Thyroid gland (tissue), 4 donors: Measurements from ENCODE around the gene NACA2. TPM values are rescaled to one million over a fixed set of nuclear protein-coding genes. Genes with fewer than 3 reads are reported as not detected.

Experiments
- DNase-seq, 2 donors: peaks; one replicate each; pipeline ENCODE4 v3.0.0-alpha.2; 2019
- H3K27ac ChIP-seq, 3 donors: fragments of 200-600 bp; sonication (generic); 1 replicate in 2 of 3; 2 replicates in 1 of 3; pipeline ENCODE4 v1.5.1; 2016 to 2019; ENCODE audit warnings: mild to moderate bottlenecking in 1 of 3, moderate library complexity in 1 of 3
- H3K27me3 ChIP-seq: fragments of 200-600 bp; sonication (generic); one replicate; pipeline ENCODE4 v1.5.1; 2019
- H3K36me3 ChIP-seq, 2 donors: fragments of 200-600 bp; sonication (generic); one replicate each; pipeline ENCODE4 v1.5.1; 2016 to 2019
- H3K4me1 ChIP-seq, 2 donors: fragments of 200-600 bp; sonication (generic); one replicate each; pipeline ENCODE4 v1.5.1; 2017 to 2019
- H3K4me3 ChIP-seq, 3 donors: fragments of 200-600 bp; sonication (generic); replicated peaks in 1 of 3; 1 replicate in 2 of 3; 2 replicates in 1 of 3; pipeline ENCODE4 v1.5.1; 2016; ENCODE audit warnings: mild to moderate bottlenecking in 1 of 3
- H3K9me3 ChIP-seq: fragments of 200-600 bp; sonication (generic); one replicate; pipeline ENCODE4 v1.5.1; 2017
- CTCF ChIP-seq, 6 experiments: fragments of 200-600 bp in 3 of 6; fragments of 450-650 bp in 3 of 6; sonication (generic) in 3 of 6; IDR thresholded peaks; one replicate each; pipeline ENCODE4 v1.5.1; 2016 to 2019; ENCODE audit warnings: antibody characterized with exemption in 6 of 6, mild to moderate bottlenecking in 2 of 6, inconsistent platforms in 1 of 6, moderate library complexity in 1 of 6
- POLR2A ChIP-seq, 2 donors: fragments of 450-650 bp; IDR thresholded peaks; one replicate each; pipeline ENCODE4 v1.6.1; 2017; ENCODE audit warnings: antibody characterized with exemption in 2 of 2, mild to moderate bottlenecking in 2 of 2, moderate library complexity in 1 of 2
- WGBS, 2 donors: methylation state at CpG; one replicate each; pipeline ENCODE4 v1.1.5; 2017; 5-methylcytosine and 5-hydroxymethylcytosine counted together
- intact Hi-C: fragments of 100-400 bp; cut with DNase I; formaldehyde crosslinking; loops from one replicate; pipeline ENCODE4 v1.15.1; 2023
- total RNA-seq, 4 donors: library from RNA; depleted of rRNA; stranded (reverse); fragments of >200 nt; gene quantifications; one replicate each; pipeline ENCODE4 v1.2.3, GENCODE V29; 2016

Gene NACA2
- total RNA-seq, 4 donors from 2014 or later = not detected

DNA sequence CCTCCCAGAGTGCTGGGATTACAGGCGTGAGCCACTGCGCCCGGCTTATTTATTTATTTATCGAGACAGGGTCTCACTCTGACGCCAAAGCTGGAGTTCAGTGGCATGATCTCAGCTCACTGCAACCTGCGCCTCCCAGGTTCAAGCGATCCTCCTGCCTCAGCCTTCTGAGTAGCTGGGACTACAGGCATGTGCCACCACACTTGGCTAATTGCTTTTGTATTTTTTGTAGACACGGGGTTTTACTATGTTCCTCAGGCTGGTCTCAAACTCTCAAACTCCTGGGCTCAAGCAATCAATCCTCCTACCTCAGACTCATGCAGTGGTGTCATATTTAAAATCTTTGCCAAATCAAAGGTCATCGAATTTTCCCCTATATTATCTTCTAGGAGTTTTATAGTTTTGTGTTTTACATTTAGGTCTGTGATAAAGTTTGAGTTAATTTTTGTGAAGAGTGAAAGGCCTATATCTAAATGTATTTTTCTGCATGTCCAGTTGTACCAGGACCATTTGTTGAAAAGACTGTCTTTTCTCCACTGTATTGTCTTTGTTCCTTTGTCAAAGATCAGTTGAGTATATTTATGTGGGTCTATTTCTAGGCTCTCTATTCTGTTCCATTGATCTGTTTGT is 47.1 kb downstream of the NACA2 start:
- no peaks in the 10 kb centered on the region for H3K27me3 ChIP-seq
- no peaks in the 10 kb centered on the region for H3K9me3 ChIP-seq
- H3K36me3 ChIP-seq = no peaks in the 10 kb centered on the region
- H3K27ac ChIP-seq = no peak overlapping the region
- intact Hi-C loops = no loop called here
- WGBS, 2 donors = 81 to 85% methylated on average over 9 of the region's 9 CpGs
- no peaks in the 10 kb centered on the region for H3K4me1 ChIP-seq
- DNase-seq = no peak
- no peak overlapping the region for H3K4me3 ChIP-seq
- TF ChIP-seq CTCF (IDR thresholded peaks at IDR 0.05) (no peak), POLR2A (IDR thresholded peaks at IDR 0.05) (no peak)

GRCh38 chr17:61542027-61542426 is 49.0 kb downstream of the NACA2 start:
- no peak for DNase-seq
- no peaks in the 10 kb centered on the region for H3K9me3 ChIP-seq
- TF ChIP-seq CTCF (IDR thresholded peaks at IDR 0.05) = no peak
- no peak for TF ChIP-seq POLR2A (IDR thresholded peaks at IDR 0.05)
- H3K36me3 ChIP-seq = no peaks in the 10 kb centered on the region
- H3K4me3 ChIP-seq = no peak overlapping the region
- no peak overlapping the region for H3K27ac ChIP-seq
- no peaks in the 10 kb centered on the region for H3K27me3 ChIP-seq
- no peaks in the 10 kb centered on the region for H3K4me1 ChIP-seq
- intact Hi-C loops = no loop called here
- WGBS, 2 donors = 94 to 96% methylated on average over 8 of the region's 8 CpGs

GRCh38 chr17:61540874-61541273 is 50.1 kb downstream of the NACA2 start:
- no peaks in the 10 kb centered on the region for H3K9me3 ChIP-seq
- H3K36me3 ChIP-seq = no peaks in the 10 kb centered on the region
- no peak overlapping the region for H3K27ac ChIP-seq
- no peaks in the 10 kb centered on the region for H3K27me3 ChIP-seq
- 72 to 95% methylated on average over 1 of the region's 1 CpG for WGBS, 2 donors
- H3K4me3 ChIP-seq = no peak overlapping the region
- no peaks in the 10 kb centered on the region for H3K4me1 ChIP-seq
- no peak for DNase-seq
- intact Hi-C loops = no loop called here
- TF ChIP-seq POLR2A (IDR thresholded peaks at IDR 0.05) (no peak), CTCF (IDR thresholded peaks at IDR 0.05) (no peak)

Other genes starting within 250 kb of the NACA2 start
- gene TBX2, start 191.4 kb downstream of the NACA2 start, total RNA-seq = 10 to 100 TPM in 2 of 4 donors, 1 to 10 TPM in 2; 5.3 to 20.2 (median 11.0) TPM
- gene TBX4, start 138.8 kb downstream of the NACA2 start, total RNA-seq = under 1 TPM in 1 of 4 donors, not detected in 3; 0.54 TPM